ENCODE data around the gene SMIM41.
"Not testable (repeated sequence)": the region's sequence is repeated elsewhere in the genome, so short reads cannot be mapped to it uniquely, and the experiment has no call there.

The SMIM41 gene

GRCh38 chr12:52086366-52086765 lies 6.9 kb downstream of the SMIM41 start:
- DNase-seq, result no peak

GRCh38 chr12:52086944-52087835 lies 7.7 kb downstream of the SMIM41 start:
- DNase-seq, result no peak

DNA sequence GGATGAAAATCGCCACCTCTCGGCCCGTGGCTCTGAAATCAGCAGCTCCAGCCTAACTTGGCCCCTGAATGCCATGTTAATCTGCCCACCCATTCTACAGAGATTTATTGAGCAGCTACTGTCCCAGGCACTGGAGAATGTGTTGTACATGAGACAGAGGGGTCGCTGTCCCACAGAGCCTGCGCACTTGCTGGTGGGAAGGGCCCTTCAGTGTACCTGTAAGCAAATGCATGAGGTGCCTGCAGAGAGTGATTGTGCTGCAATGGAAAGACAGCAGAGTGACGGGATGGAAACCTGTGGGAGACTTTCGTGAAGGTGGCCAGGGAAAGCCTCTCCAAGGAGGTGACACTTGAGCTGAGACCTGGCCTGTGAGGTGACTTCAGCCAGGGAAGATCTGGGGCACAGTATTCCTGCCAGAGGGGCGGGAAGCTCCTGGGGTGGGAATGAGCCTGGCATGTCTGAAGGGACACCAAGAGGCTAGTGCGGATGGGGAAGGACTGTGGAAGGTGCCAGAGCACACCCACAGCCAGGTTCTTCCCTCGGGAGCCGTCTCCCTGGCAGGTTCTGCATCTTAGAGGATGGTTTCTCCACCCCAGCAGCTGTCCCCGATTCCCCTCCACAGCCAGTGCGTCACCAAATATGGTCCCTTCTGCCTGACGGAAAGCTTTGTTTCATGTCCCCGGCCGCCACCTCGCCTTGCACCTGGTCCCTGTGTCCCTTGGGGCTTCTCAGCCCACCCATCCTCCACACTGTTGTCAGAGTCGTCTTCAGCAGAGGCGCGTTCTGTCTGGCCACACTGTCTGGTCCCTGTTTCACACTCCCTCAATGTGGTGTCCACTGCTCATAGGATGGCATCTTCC lies 8.7 kb downstream of the SMIM41 start:
- DNase-seq, result no peak

GRCh38 chr12:52089491-52089890 lies 10.0 kb downstream of the SMIM41 start:
- no peak for DNase-seq

- DNase-seq, result no peak
These were observed 10.8 kb downstream of the SMIM41 start for GRCh38 chr12:52090291-52090690.

GRCh38 chr12:52091061-52091460 lies 11.6 kb downstream of the SMIM41 start:
- no peak for DNase-seq

DNA sequence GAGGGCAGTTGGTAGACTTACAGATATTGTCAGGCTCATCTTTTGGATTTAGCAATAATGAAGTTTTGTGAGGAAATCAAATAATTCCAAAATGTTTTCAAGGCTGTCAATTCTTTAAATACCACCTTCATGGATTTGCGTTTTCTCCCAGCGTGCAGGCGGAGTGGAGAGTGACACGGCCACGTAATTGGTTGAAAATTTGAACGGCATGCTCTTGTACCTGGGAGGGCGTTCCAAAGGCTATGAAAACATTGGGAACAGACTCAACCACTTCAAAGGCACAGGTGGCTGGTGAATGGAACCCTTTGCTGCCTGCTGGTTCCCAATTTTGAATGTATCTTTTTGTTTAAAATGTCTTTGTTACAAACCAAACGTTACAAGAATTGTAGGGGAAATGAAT lies 12.4 kb downstream of the SMIM41 start:
- DNase-seq, result no peak

GRCh38 chr12:52093346-52093745 lies 13.8 kb downstream of the SMIM41 start:
- no peak for DNase-seq

- DNase-seq, result no peak
These were observed 17.0 kb downstream of the SMIM41 start for GRCh38 chr12:52096332-52097044.

DNA sequence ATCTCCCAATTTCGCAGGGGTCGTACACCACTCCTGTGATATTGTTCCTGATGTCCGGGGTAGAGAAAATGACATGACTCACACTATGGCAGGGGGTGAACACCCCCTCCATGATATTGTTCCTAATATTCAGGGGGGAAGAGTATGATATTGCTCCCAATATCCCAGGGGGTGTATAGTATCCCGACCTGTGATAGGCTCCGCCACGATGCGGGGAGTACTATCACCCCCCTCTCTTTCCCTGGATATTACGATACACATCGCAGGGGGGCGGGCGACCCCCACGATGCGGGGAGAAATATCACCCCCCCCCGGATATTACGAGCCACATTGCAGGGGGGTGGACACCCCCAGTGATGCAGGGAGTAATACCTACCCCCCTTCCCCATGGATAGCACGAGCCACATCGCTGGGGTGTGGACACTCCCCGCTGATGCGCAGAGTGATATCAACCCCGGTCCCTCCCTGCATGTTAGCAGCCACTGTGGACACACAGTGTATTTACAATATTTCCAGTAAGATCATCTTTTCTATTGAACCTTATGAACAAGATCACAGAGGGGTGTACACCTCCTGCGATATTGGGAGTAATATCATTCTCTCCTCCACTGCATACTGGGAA lies 17.7 kb downstream of the SMIM41 start:
- DNase-seq, result no peak

DNA sequence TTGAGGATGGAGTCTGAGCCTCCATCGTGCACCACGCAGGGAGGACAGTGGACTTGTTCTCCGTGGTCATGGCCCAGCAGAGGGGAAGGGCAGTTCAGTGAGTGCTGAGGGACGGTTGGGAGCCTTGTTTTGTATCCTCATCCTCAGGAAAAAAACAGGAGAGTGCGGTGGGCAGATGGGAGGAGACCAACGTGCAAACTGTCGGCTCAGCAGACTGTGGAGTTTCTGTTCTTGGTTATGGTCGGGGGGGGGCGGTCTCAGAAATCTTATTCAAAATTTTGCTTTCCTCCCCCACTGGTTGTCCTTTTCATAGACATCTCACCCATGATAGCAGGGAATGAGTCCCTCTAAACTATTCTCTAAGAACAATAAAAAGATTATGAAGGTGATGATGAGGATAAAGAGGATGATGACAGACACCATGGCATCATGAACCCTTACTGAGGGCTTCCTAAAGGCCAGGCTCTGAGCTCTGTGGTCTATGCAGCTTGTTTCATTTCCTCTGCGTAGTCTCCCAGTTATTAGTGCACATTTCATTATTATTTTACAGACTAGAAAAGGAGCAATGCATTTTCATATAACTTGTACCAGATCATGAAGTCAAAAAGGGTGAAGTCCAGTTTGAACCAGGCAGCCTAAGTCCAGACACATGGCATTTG lies 25.1 kb downstream of the SMIM41 start:
- DNase-seq, result not testable (repeated sequence)

- DNase-seq, result not testable (repeated sequence)
These were observed 37.0 kb downstream of the SMIM41 start for GRCh38 chr12:52116222-52117125.

GRCh38 chr12:52117806-52118475 lies 38.4 kb downstream of the SMIM41 start:
- DNase-seq, result not testable (repeated sequence)

DNA sequence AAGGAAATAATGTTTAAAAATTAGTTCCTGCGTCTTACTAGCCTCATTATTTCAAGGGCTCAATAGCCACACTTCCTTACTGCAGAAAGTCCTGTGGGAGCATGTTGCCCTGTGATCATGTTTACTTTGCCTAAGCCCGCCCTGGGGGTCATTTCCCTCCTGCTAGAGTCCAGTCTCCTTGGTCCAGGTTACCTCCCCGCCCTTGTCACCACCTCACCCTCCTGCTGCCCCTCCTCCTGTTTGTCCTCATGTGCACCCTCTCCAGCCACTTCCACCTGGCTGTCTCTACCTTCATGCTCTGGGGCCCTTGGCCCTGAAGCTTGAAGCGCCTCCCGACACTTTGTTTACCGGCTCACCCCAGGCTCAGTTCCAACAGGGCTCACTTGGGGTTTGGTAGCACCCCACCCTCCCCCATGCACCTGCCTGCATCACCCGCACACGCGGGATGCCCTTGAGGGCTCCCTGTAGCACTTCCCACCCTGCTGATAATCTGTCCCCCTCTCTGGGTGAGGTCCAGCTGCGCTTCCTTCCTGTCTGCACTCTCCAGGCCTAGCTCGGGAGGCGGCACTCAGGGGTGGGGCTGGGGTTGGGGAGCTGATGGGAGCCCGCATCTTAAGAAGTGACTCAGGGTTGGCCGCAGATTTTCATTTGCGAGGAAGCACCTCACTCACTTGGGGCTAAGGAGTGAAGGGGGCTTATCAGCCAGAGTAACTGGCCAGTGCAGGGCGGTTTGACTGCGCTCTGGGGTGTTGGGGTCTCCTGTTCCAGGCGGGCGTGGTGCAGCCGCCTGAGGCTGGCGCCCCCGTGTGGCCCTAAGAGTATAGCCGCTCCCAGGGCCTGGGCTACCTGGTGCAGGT lies 40.1 kb downstream of the SMIM41 start:
- no peak for DNase-seq

DNA sequence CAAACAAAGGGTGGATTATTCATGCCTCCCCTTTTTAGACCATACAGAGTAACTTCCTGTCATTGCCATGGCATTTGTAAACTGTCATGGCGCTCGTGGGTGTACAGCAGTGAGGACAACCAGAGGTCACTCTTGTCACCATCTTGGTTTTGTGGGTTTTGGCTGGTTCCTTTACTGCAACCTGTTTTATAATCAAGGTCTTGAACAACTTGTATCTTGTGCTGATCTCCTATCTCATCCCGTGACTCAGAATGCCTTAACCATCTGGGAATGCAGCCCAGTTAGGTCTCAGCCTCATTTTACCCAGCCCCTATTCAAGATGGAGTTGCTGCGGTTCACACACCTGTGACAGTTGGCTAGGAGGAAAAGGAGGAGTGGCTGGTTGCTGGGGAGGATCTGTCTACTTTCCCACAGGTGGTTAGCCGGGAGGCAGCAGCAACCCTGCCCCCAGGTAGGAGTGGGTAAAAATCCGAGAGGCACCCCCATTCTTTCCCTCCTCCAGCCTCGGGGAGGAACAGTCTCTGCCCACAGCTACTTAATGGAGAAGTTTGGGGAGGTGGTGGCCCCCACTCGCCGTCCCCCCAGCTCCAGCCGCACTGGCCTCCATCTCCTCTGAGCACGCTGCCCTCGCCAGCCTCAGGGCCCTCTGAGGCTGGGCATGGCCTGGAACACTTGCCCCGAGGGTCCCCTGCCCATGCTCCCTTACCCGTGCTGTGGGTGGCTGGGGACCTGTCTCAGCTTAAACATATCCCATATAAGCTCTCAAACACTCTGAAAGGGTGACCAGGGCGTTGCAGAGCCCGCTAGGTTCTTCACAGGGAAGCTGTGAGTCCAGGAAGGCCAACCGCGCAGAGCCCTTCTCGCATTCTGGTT lies 41.7 kb downstream of the SMIM41 start:
- DNase-seq, result no peak

DNA sequence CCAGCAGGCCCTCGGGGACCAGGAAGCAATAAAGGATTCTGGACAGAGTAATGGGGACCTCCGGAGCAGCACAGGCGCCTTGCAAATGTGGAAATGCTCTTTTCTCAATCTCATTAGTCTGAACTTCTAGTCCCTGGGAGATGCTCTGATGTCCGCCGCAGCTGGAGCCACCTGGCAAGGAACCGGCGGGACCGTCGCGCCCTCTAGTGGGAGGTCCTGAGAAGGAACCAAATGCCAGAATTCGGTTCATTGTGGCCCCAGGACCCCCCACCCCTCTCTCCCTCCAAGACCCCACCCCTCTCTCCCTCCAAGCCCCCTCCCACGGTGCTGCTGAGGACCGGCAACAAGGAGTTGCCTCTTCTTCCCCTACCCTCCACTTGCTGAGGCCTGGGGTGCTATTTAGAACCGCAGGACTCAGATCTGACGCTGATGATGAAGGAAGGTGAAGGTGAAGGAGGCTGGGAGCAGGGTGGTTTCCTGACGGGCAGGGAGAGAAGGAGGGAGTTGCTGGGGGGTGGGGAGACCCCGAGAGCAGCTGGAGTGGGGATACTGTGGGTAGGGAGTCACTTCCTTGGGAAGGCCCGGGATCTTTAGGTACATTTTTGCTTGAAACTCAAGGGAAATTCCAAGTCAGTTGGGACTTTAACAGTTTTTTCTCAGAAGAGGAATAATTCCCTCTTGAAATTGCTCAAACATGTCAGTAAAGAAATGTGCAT lies 42.5 kb downstream of the SMIM41 start:
- peak; percentile 27 for DNase-seq

DNA sequence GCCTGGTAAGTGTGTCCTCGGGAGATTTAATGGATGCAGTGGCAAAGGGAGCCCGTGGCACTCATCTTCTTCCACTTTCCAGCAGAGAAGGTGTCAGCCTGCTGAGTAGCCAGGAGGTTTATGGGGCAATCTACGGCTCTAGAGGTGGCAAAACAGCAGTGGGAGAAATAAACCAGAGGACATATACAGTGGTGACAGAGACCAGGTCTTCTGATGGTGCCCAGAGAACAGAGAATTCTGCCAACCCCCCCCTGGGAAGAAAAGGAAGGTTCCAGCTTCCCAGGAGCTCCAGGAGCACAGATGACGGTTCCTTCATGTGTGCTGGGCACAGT lies 43.0 kb downstream of the SMIM41 start:
- DNase-seq, result no peak

GRCh38 chr12:52122904-52123303 lies 43.4 kb downstream of the SMIM41 start:
- no peak for DNase-seq

Measured in GDM1 (cell line).